ENCODE measurements around the gene KCNN2. TPM values are rescaled to one million over a fixed set of nuclear protein-coding genes. Genes with fewer than 3 reads are reported as not detected.

KCNN2 gene
- total and polyA plus RNA-seq, 2 of the 8 experiments (the other 6 are each of a cell fraction or from before 2014, with no cell fraction given): 13.1 to 18.6 TPM

GRCh38 chr5:114355086-114355830 is 6.6 kb upstream of the KCNN2 start (continued):
- TF ChIP-seq KDM4A (IDR thresholded peaks at IDR 0.05; ENCODE audit: low read depth, low read length, severe bottlenecking) (no peak), POLR2AphosphoS5 (IDR thresholded peaks at IDR 0.05; ENCODE audit: low read depth, low read length) (no peak), RXRA (IDR thresholded peaks at IDR 0.05; ENCODE audit: insufficient read depth, low read depth, low read length) (no peak), YY1 (IDR thresholded peaks at IDR 0.05; ENCODE audit: low read depth, low read length) (no peak), KDM5A (IDR thresholded peaks at IDR 0.05; ENCODE audit: low read length) (no peak)
